Measurements from ENCODE around the gene ARHGEF33.

ARHGEF33 gene

GRCh38 chr2:38977047-38977446, 87.4 kb downstream of the ARHGEF33 start:
- Mint-ChIP-seq H3K9me3 (no peaks in the 10 kb centered on the region), H3K4me3 (no peak overlapping the region), H3K36me3 (ENCODE audit: low read depth) (no peaks in the 10 kb centered on the region), H3K27ac (no peak overlapping the region), H3K27me3 (ENCODE audit: low read depth, poor library complexity) (no peaks in the 10 kb centered on the region), H3K4me1 (peaks cover 22% of the 10 kb centered on the region)
- TF ChIP-seq CTCF (IDR thresholded peaks at IDR 0.05), result no peak
- no peak for DNase-seq

- Mint-ChIP-seq H3K36me3 (ENCODE audit: low read depth) (peaks cover under 1% of the 10 kb centered on the region), H3K9me3 (no peaks in the 10 kb centered on the region), H3K27ac (no peak overlapping the region), H3K27me3 (ENCODE audit: low read depth, poor library complexity) (no peaks in the 10 kb centered on the region), H3K4me3 (no peak overlapping the region), H3K4me1 (peaks cover 22% of the 10 kb centered on the region)
- DNase-seq, result no peak
- TF ChIP-seq CTCF (IDR thresholded peaks at IDR 0.05), result no peak
These were observed 88.7 kb downstream of the ARHGEF33 start for GRCh38 chr2:38978296-38978903.

- Mint-ChIP-seq H3K27me3 (ENCODE audit: low read depth, poor library complexity) (no peaks in the 10 kb centered on the region), H3K9me3 (no peaks in the 10 kb centered on the region), H3K4me1 (peaks cover 22% of the 10 kb centered on the region), H3K4me3 (no peak overlapping the region), H3K27ac (peak overlapping the region; percentile 84), H3K36me3 (ENCODE audit: low read depth) (peaks cover 4% of the 10 kb centered on the region)
- DNase-seq, result no peak
- no peak for TF ChIP-seq CTCF (IDR thresholded peaks at IDR 0.05)
These were observed 89.2 kb downstream of the ARHGEF33 start for GRCh38 chr2:38978908-38979307.

- Mint-ChIP-seq H3K4me3 (no peak overlapping the region), H3K36me3 (ENCODE audit: low read depth) (peaks cover 21% of the 10 kb centered on the region), H3K4me1 (peaks cover 7% of the 10 kb centered on the region), H3K9me3 (no peaks in the 10 kb centered on the region), H3K27me3 (ENCODE audit: low read depth, poor library complexity) (no peaks in the 10 kb centered on the region), H3K27ac (no peak overlapping the region)
- no peak for TF ChIP-seq CTCF (IDR thresholded peaks at IDR 0.05)
- no peak for DNase-seq
These were observed 91.5 kb downstream of the ARHGEF33 start for GRCh38 chr2:38981003-38981669.

GRCh38 chr2:38981670-38982357, 92.1 kb downstream of the ARHGEF33 start:
- TF ChIP-seq CTCF (IDR thresholded peaks at IDR 0.05), result no peak
- no peaks in the 10 kb centered on the region for H3K27me3 Mint-ChIP-seq (ENCODE audit: low read depth, poor library complexity)

More at GRCh38 chr2:38981670-38982357, 92.1 kb downstream of the ARHGEF33 start:
- Mint-ChIP-seq H3K36me3 (ENCODE audit: low read depth) (peaks cover 21% of the 10 kb centered on the region), H3K4me1 (peaks cover 7% of the 10 kb centered on the region), H3K9me3 (no peaks in the 10 kb centered on the region), H3K27ac (no peak overlapping the region), H3K4me3 (no peak overlapping the region)
- no peak for DNase-seq

Data from nephron progenitor cell (in vitro differentiated cells).